ENCODE results near the gene SNX19.

The SNX19 gene

GRCh38 chr11:130947058-130947457 is 30.8 kb upstream of the SNX19 start:
- H4K20me1 ChIP-seq (ENCODE audit: insufficient read depth): no peaks in the 10 kb centered on the region

GRCh38 chr11:130945896-130946295 is 29.6 kb upstream of the SNX19 start:
- no peaks in the 10 kb centered on the region for H3K79me2 ChIP-seq (ENCODE audit: insufficient read depth, low read depth)
- no peak overlapping the region for H3K9ac ChIP-seq
- no peak overlapping the region for H3K4me3 ChIP-seq (IDR thresholded peaks at IDR 0.05; ENCODE audit: insufficient read depth, low read depth, low read length)
- no peak for TF ChIP-seq CTCF (conservative IDR thresholded peaks at IDR 0.05; ENCODE audit: low read depth, low read length)
- no peaks in the 10 kb centered on the region for H3K27me3 ChIP-seq (ENCODE audit: insufficient read depth, low read depth)
- no peak overlapping the region for H3K4me2 ChIP-seq
- no peak overlapping the region for H3K27ac ChIP-seq
- H4K20me1 ChIP-seq (ENCODE audit: insufficient read depth): no peaks in the 10 kb centered on the region
- no peaks in the 10 kb centered on the region for H3K36me3 ChIP-seq (ENCODE audit: insufficient read depth)
- H2AFZ ChIP-seq (ENCODE audit: low read depth): no peak overlapping the region
- no peaks in the 10 kb centered on the region for H3K4me1 ChIP-seq (ENCODE audit: low read depth, poor library complexity, severe bottlenecking)

More at GRCh38 chr11:130947058-130947457, 30.8 kb upstream of the SNX19 start:
- Histone ChIP-seq H3K4me3 (IDR thresholded peaks at IDR 0.05; ENCODE audit: insufficient read depth, low read depth, low read length) (no peak overlapping the region), H3K27ac (no peak overlapping the region), H3K9ac (no peak overlapping the region), H2AFZ (ENCODE audit: low read depth) (no peak overlapping the region), H3K79me2 (ENCODE audit: insufficient read depth, low read depth) (no peaks in the 10 kb centered on the region), H3K4me2 (no peak overlapping the region), H3K36me3 (ENCODE audit: insufficient read depth) (no peaks in the 10 kb centered on the region), H3K4me1 (ENCODE audit: low read depth, poor library complexity, severe bottlenecking) (no peaks in the 10 kb centered on the region), H3K27me3 (ENCODE audit: insufficient read depth, low read depth) (no peaks in the 10 kb centered on the region)
- TF ChIP-seq CTCF (conservative IDR thresholded peaks at IDR 0.05; ENCODE audit: low read depth, low read length): no peak

- Histone ChIP-seq H3K4me2 (no peak overlapping the region), H3K79me2 (ENCODE audit: insufficient read depth, low read depth) (no peaks in the 10 kb centered on the region), H3K36me3 (ENCODE audit: insufficient read depth) (no peaks in the 10 kb centered on the region), H3K4me1 (ENCODE audit: low read depth, poor library complexity, severe bottlenecking) (no peaks in the 10 kb centered on the region), H3K9ac (no peak overlapping the region), H3K27me3 (ENCODE audit: insufficient read depth, low read depth) (no peaks in the 10 kb centered on the region), H3K27ac (no peak overlapping the region), H2AFZ (ENCODE audit: low read depth) (no peak overlapping the region), H3K4me3 (IDR thresholded peaks at IDR 0.05; ENCODE audit: insufficient read depth, low read depth, low read length) (no peak overlapping the region), H4K20me1 (ENCODE audit: insufficient read depth) (no peaks in the 10 kb centered on the region)
- TF ChIP-seq CTCF (conservative IDR thresholded peaks at IDR 0.05; ENCODE audit: low read depth, low read length): no peak
These were observed 24.4 kb upstream of the SNX19 start for GRCh38 chr11:130940706-130941105.

GRCh38 chr11:130937051-130937450 is 20.8 kb upstream of the SNX19 start:
- Histone ChIP-seq H2AFZ (ENCODE audit: low read depth) (no peak overlapping the region), H3K4me1 (ENCODE audit: low read depth, poor library complexity, severe bottlenecking) (no peaks in the 10 kb centered on the region), H3K4me2 (no peak overlapping the region), H3K27me3 (ENCODE audit: insufficient read depth, low read depth) (no peaks in the 10 kb centered on the region), H3K27ac (no peak overlapping the region), H3K4me3 (IDR thresholded peaks at IDR 0.05; ENCODE audit: insufficient read depth, low read depth, low read length) (no peak overlapping the region), H3K9ac (no peak overlapping the region), H3K36me3 (ENCODE audit: insufficient read depth) (no peaks in the 10 kb centered on the region), H3K79me2 (ENCODE audit: insufficient read depth, low read depth) (no peaks in the 10 kb centered on the region), H4K20me1 (ENCODE audit: insufficient read depth) (no peaks in the 10 kb centered on the region)
- TF ChIP-seq CTCF (conservative IDR thresholded peaks at IDR 0.05; ENCODE audit: low read depth, low read length): no peak

Measured in KMS-11 (cell line).